PC-9 (cell line): Measurements from ENCODE around the gene PACRG. TPM values are rescaled to one million over a fixed set of nuclear protein-coding genes. Genes with fewer than 3 reads are reported as not detected.

Experiments used
- BruUV-seq: library from RNA; stranded (reverse); fragments of 400-500 nt; replicated peaks from 2 replicates; lab custom pipeline; 2021; lab: Mats Ljungman, UMichigan
- CTCF ChIA-PET: fragments of 300-600 bp; sonication (Branson Sonifier 250); formaldehyde crosslinking; loops from one replicate; lab custom pipeline; 2022; ENCODE audit warnings: antibody characterized with exemption; lab: Charles Lee
- POLR2A ChIA-PET: fragments of 300-600 bp; sonication (Branson Sonifier 250); formaldehyde crosslinking; loops from one replicate; lab custom pipeline; 2022; ENCODE audit warnings: antibody characterized with exemption; ENCODE audit not compliant: unreplicated experiment; lab: Charles Lee
- DNase-seq, 2 experiments: peaks; one replicate each; pipeline versions ENCODE4 v3.0.0 to v3.0.0-alpha.2; 2015 to 2022; ENCODE audit warnings: mixed read lengths in 1 of 2
- H2AFZ ChIP-seq: fragments of 200-600 bp; sonication (generic); 2 replicates; pipeline ENCODE4 v1.8.1; 2017; ENCODE audit warnings: antibody characterized with exemption
- H3F3A ChIP-seq: fragments of 200-600 bp; sonication (generic); 2 replicates; pipeline ENCODE4 v1.8.1; 2017; ENCODE audit warnings: antibody characterized with exemption, mild to moderate bottlenecking, low read depth; ENCODE audit not compliant: insufficient read depth
- H3K27ac ChIP-seq: fragments of 200-600 bp; sonication (generic); 2 replicates; pipeline ENCODE4 v1.6.1; 2016; ENCODE audit warnings: mixed run types
- H3K27me3 ChIP-seq: fragments of 200-600 bp; sonication (generic); 2 replicates; pipeline ENCODE4 v1.6.1; 2016; ENCODE audit warnings: low read depth, mixed run types; ENCODE audit not compliant: insufficient read depth
- H3K36me3 ChIP-seq: fragments of 200-600 bp; sonication (generic); 2 replicates; pipeline ENCODE4 v1.6.1; 2016; ENCODE audit warnings: low read depth, mixed run types
- H3K4me1 ChIP-seq: fragments of 200-600 bp; sonication (generic); replicated peaks from 2 replicates; pipeline ENCODE4 v1.6.1; 2016; ENCODE audit warnings: mixed run types; ENCODE audit not compliant: insufficient read depth
- H3K4me2 ChIP-seq: fragments of 200-600 bp; sonication (generic); 2 replicates; pipeline ENCODE4 v1.6.1; 2017; ENCODE audit warnings: mixed run types
- H3K4me3 ChIP-seq: fragments of 200-600 bp; sonication (generic); 2 replicates; pipeline ENCODE4 v1.6.1; 2016; ENCODE audit warnings: mixed run types
- H3K79me2 ChIP-seq: fragments of 200-600 bp; sonication (generic); 2 replicates; pipeline ENCODE4 v1.6.1; 2017; ENCODE audit warnings: low read depth, mixed run types
- H3K9me2 ChIP-seq: fragments of 200-600 bp; sonication (generic); 2 replicates; pipeline ENCODE4 v1.8.1; 2017; ENCODE audit warnings: mild to moderate bottlenecking; ENCODE audit not compliant: insufficient read depth
- H3K9me3 ChIP-seq: fragments of 200-600 bp; sonication (generic); 2 replicates; pipeline ENCODE4 v1.8.1; 2016; ENCODE audit warnings: low read depth; ENCODE audit not compliant: insufficient read depth
- H4K20me1 ChIP-seq: fragments of 200-600 bp; sonication (generic); 2 replicates; pipeline ENCODE4 v1.8.1; 2017; ENCODE audit not compliant: insufficient read depth
- CTCF ChIP-seq: fragments of 200-600 bp; sonication (generic); conservative IDR thresholded peaks from 2 replicates; pipeline ENCODE4 v1.6.1; 2017; ENCODE audit warnings: mixed run types, antibody characterized with exemption, mild to moderate bottlenecking, moderate library complexity
- EZH2 ChIP-seq: fragments of 200-600 bp; sonication (generic); IDR thresholded peaks from 2 replicates; pipeline ENCODE4 v1.8.0; 2017; ENCODE audit warnings: antibody characterized with exemption, low read depth
- intact Hi-C: fragments of 100-400 bp; cut with micrococcal nuclease; formaldehyde crosslinking; loops from one replicate; pipeline ENCODE4 v1.10.0; 2022; ENCODE audit not compliant: unreplicated experiment
- total RNA-seq: library from RNA; stranded (reverse); gene quantifications from 2 replicates; pipeline ENCODE4 v1.2.3, GENCODE V29; 2021

PACRG gene
- total RNA-seq, 1 experiment from 2014 or later, result not detected

GRCh38 chr6:163098827-163099479, 371.2 kb downstream of the PACRG start:
- ChIA-PET POLR2A (no interaction called here), CTCF (no interaction called here)
- H3K27ac ChIP-seq, result no peak overlapping the region
- no peaks in the 10 kb centered on the region for H3F3A ChIP-seq
- H3K36me3 ChIP-seq, result no peaks in the 10 kb centered on the region
- no peak overlapping the region for H3K4me2 ChIP-seq
- H4K20me1 ChIP-seq, result no peaks in the 10 kb centered on the region
- no peaks in the 10 kb centered on the region for H3K79me2 ChIP-seq
- intact Hi-C loops, result no loop called here
- no peaks in the 10 kb centered on the region for H3K4me1 ChIP-seq
- TF ChIP-seq EZH2 (no peak), CTCF (no peak)
- no peaks in the 10 kb centered on the region for H3K9me3 ChIP-seq
- BruUV-seq, result no TSS peak
- no peaks in the 10 kb centered on the region for H3K9me2 ChIP-seq
- no peak for DNase-seq
- H2AFZ ChIP-seq, result no peak overlapping the region
- H3K27me3 ChIP-seq, result peaks cover 100% of the 10 kb centered on the region
- H3K4me3 ChIP-seq, result no peak overlapping the region

GRCh38 chr6:163099621-163100171, 371.9 kb downstream of the PACRG start:
- ChIA-PET POLR2A (no interaction called here), CTCF (no interaction called here)
- H4K20me1 ChIP-seq, result no peaks in the 10 kb centered on the region
- no peak overlapping the region for H2AFZ ChIP-seq
- no peaks in the 10 kb centered on the region for H3K79me2 ChIP-seq
- H3K9me2 ChIP-seq, result no peaks in the 10 kb centered on the region
- H3K27me3 ChIP-seq, result peaks cover 99% of the 10 kb centered on the region
- intact Hi-C loops, result no loop called here
- TF ChIP-seq CTCF (no peak), EZH2 (no peak)
- H3K4me3 ChIP-seq, result no peak overlapping the region
- no TSS peak for BruUV-seq
- H3K4me1 ChIP-seq, result no peaks in the 10 kb centered on the region
- H3F3A ChIP-seq, result no peaks in the 10 kb centered on the region
- H3K4me2 ChIP-seq, result no peak overlapping the region
- DNase-seq, result no peak
- no peak overlapping the region for H3K27ac ChIP-seq
- H3K9me3 ChIP-seq, result no peaks in the 10 kb centered on the region
- no peaks in the 10 kb centered on the region for H3K36me3 ChIP-seq

- H3K9me2 ChIP-seq, result no peaks in the 10 kb centered on the region
- H2AFZ ChIP-seq, result no peak overlapping the region
- H3K27me3 ChIP-seq, result peaks cover 96% of the 10 kb centered on the region
- ChIA-PET CTCF (no interaction called here), POLR2A (no interaction called here)
- TF ChIP-seq EZH2, result no peak
- no peak for DNase-seq
- no TSS peak for BruUV-seq
- no peaks in the 10 kb centered on the region for H3K79me2 ChIP-seq
- H4K20me1 ChIP-seq, result no peaks in the 10 kb centered on the region
- H3F3A ChIP-seq, result no peaks in the 10 kb centered on the region
- H3K27ac ChIP-seq, result no peak overlapping the region
- H3K4me1 ChIP-seq, result no peaks in the 10 kb centered on the region
- H3K9me3 ChIP-seq, result no peaks in the 10 kb centered on the region
- H3K4me2 ChIP-seq, result no peak overlapping the region
- H3K36me3 ChIP-seq, result no peaks in the 10 kb centered on the region
- H3K4me3 ChIP-seq, result no peak overlapping the region
- intact Hi-C loops, result no loop called here
Observed at GRCh38 chr6:163100259-163100658, 372.5 kb downstream of the PACRG start.
